GM10248 (cell line): ENCODE results near the gene ELAC2.

Source experiments
- CTCF ChIA-PET: fragments of 300-600 bp; sonication (Branson Sonifier 250); formaldehyde crosslinking; extraction: SDS; loops from one replicate; lab custom pipeline; 2021; ENCODE audit warnings: antibody characterized with exemption; lab: Yijun Ruan, JAX
- POLR2A ChIA-PET: fragments of 350-650 bp; sonication (Branson Sonifier 250); formaldehyde crosslinking; extraction: SDS; loops from one replicate; lab custom pipeline; 2020; ENCODE audit warnings: antibody characterized with exemption; lab: Yijun Ruan, JAX
- DNase-seq: peaks from one replicate; pipeline ENCODE4 v3.0.0; 2012; ENCODE audit errors: extremely low spot score
- CTCF ChIP-seq: IDR thresholded peaks from 2 replicates; pipeline ENCODE4 v1.5.1; 2012; ENCODE audit warnings: mild to moderate bottlenecking, low read depth; ENCODE audit errors: extremely low read depth, missing control alignments, control extremely low read depth

ELAC2 gene

DNA sequence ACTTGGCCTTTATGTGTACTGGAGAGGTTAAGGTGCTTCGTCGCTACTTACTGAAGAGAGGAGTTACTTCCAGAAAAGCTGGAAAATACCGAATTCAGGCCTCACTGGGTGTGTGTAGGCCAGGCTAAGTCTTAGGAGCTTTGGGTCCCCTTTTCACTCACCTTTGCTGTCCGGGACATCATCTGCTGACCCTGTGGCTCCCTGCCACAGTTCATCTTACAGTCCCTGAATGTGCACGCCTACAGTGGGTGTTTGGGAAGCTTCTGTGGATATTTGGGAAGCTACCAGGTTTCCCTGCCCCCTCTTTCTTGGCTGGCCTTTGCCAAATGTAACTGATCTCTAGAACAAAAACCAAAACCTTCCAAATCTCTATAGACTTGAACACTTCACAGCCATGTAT is 51.4 kb downstream of the ELAC2 start:
- DNase-seq: no peak
- POLR2A ChIA-PET: no interaction called here
- CTCF ChIA-PET: interaction anchor here (1.6 to 2.3 kb wide), 2 partner anchors 15 to 65 kb away, joined by 3 to 13 read pairs; no protein-coding TSS in a partner anchor
- no peak for TF ChIP-seq CTCF

DNA sequence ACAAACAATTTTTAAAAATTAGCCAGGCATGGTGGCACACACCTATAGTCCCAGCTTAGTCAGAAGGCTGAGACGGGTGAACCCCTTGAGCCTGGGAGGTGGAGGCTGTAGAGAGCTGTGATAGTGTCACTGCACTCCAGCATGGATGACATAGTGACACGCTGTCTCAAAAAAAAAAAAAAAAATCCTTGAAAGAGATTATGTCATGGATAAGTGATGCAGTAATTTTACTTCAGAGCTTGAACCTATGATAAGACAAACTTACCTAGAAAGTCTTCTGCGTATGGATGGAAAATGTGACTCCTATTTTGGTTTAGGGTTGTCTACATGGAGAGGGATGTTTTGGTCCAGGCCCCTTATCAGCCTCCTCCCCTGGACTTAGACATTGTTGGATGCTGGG is 51.8 kb downstream of the ELAC2 start:
- no peak for DNase-seq
- POLR2A ChIA-PET: no interaction called here
- CTCF ChIA-PET: interaction anchor here (1.6 to 2.3 kb wide), 2 partner anchors 15 to 66 kb away, joined by 3 to 13 read pairs; no protein-coding TSS in a partner anchor
- TF ChIP-seq CTCF: no peak

GRCh38 chr17:12964840-12965239 is 53.0 kb downstream of the ELAC2 start:
- ChIA-PET POLR2A (no interaction called here), CTCF (interaction anchor here (0.8 to 2.3 kb wide), 4 partner anchors 21 to 67 kb away, joined by 3 to 13 read pairs (median 4); no protein-coding TSS in a partner anchor)
- no peak for DNase-seq
- no peak for TF ChIP-seq CTCF

GRCh38 chr17:12964162-12964561 is 53.7 kb downstream of the ELAC2 start:
- ChIA-PET CTCF (interaction anchor here (1.4 kb wide), 1 partner anchor 38 kb away, joined by 4 read pairs; no protein-coding TSS in a partner anchor), POLR2A (no interaction called here)
- no peak for TF ChIP-seq CTCF
- no peak for DNase-seq

GRCh38 chr17:12963505-12963904 is 54.3 kb downstream of the ELAC2 start:
- DNase-seq: no peak
- ChIA-PET CTCF (no interaction called here), POLR2A (interaction anchor here (0.7 kb wide), 1 partner anchor 55 kb away, joined by 5 read pairs; no protein-coding TSS in a partner anchor)
- TF ChIP-seq CTCF: no peak

DNA sequence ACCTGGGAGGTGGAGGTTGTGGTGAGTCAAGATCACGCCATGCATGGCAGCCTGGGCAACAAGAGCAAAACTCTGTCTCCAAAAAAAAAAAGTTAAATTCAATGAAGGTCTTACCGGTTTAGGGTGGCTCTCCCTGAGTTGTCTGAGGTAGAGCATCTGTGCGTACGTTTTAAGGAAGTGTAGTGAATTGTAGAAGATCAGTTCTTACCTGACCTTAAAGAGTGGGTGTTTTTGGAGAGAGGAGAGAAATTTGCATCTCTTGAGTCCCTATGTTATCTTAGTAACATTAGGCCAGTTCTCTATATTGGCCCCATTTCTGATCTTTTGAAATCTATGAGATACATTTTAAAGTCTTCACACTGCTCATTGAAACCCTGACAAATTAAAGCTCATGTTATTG is 56.2 kb downstream of the ELAC2 start:
- no peak for TF ChIP-seq CTCF
- ChIA-PET POLR2A (no interaction called here), CTCF (interaction anchor here (0.5 to 1.2 kb wide), 2 partner anchors 10 to 219 kb away, joined by 3 read pairs; no protein-coding TSS in a partner anchor)
- DNase-seq: no peak
